ENCODE results near the gene MAPRE3. TPM values are rescaled to one million over a fixed set of nuclear protein-coding genes. Genes with fewer than 3 reads are reported as not detected.

MAPRE3 gene
- total RNA-seq, 1 experiment from 2014 or later = 10.3 TPM

DNA sequence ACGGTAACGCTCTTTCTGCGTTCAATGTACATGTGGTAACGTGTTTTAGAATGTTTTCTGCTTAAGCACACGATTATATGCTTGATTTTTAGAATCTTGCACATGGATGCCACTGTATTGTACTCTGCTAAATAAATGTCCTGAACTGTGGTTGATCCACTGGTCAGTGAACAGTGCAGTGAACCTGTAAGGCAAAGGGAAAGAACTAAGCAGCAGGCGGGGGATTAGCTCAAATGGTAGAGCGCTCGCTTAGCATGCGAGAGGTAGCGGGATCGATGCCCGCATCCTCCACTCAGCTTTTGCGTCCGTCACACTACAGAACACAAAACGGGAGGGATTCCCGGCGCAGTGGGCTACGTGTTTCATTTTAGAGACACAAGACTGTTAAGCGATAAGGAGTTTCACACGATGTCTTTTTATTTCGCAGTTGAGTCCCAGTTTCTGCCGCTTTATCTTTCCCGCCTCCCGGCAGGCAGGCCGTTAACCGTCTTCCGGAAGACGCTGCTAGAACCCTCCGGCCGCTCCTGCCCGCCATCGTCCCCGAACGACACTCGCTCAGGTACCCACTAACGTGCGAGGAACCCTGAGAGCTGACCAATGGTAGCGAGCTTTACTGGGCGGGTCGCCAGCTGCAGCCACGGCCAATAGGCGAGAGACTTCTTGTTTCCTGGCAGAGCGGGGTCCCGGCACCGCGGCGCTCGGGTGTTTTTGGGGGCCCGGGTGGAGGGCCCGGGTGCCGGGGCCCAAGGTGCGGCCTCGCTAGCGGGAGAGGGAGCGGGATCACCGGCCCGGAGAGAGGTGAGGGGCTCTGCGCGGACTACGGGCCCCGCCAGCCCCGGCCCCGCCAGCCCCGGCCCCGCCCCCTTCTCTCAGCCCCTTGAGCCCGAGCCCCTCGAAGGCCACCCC, 80.8 kb downstream of the MAPRE3 start, which contains the start of gene AGBL5 (continued):
- TF ChIP-seq IRF2 (CRISPR knock-in tag; IDR thresholded peaks at IDR 0.05; ENCODE audit: borderline replicate concordance, low read depth) (no peak), GABPB1 (CRISPR knock-in tag; IDR thresholded peaks at IDR 0.05) (peak; percentile 77), CREB1 (CRISPR knock-in tag; IDR thresholded peaks at IDR 0.05) (peak; percentile 63; the same call in 1 of the 2 replicates), PRRX2 (CRISPR knock-in tag; IDR thresholded peaks at IDR 0.05) (peak; percentile 64; the same call in 1 of the 2 replicates), NR3C1 (CRISPR knock-in tag; conservative IDR thresholded peaks at IDR 0.05; ENCODE audit: low read depth) (no peak), AFF4 (CRISPR knock-in tag; IDR thresholded peaks at IDR 0.05; ENCODE audit: borderline replicate concordance) (no peak; the same call in 1 of the 2 replicates), HMGA2 (CRISPR knock-in tag; IDR thresholded peaks at IDR 0.05) (no peak; the same call in none of the 2 replicates), ZNF263 (CRISPR knock-in tag; IDR thresholded peaks at IDR 0.05; ENCODE audit: low read depth) (no peak), ZNF425 (CRISPR knock-in tag; conservative IDR thresholded peaks at IDR 0.05) (peak; percentile 93), ZNF423 (CRISPR knock-in tag; IDR thresholded peaks at IDR 0.05) (no peak), NFE2L1 (CRISPR knock-in tag; IDR thresholded peaks at IDR 0.05) (peak; percentile 90), HMGXB4 (CRISPR knock-in tag; IDR thresholded peaks at IDR 0.05) (peak; percentile 82; the same call in 1 of the 2 replicates), ATF3 (CRISPR knock-in tag; conservative IDR thresholded peaks at IDR 0.05) (no peak), ZNF671 (CRISPR knock-in tag; IDR thresholded peaks at IDR 0.05) (peak; percentile 14; the same call in 1 of the 2 replicates), MYBL2 (CRISPR knock-in tag; IDR thresholded peaks at IDR 0.05) (peak; percentile 92), PREB (CRISPR knock-in tag; IDR thresholded peaks at IDR 0.05; ENCODE audit: borderline replicate concordance) (0 out of 2 replicates have a peak, but pooled peaks have one; percentile 63), ERG (CRISPR knock-in tag; IDR thresholded peaks at IDR 0.05) (peak; percentile 78; the same call in 1 of the 2 replicates), FOXP4 (CRISPR knock-in tag; IDR thresholded peaks at IDR 0.05) (peak; percentile 68), ZNF138 (CRISPR knock-in tag; conservative IDR thresholded peaks at IDR 0.05) (peak; percentile 79; the same call in 1 of the 2 replicates), SOX15 (CRISPR knock-in tag; IDR thresholded peaks at IDR 0.05) (no peak; the same call in 1 of the 2 replicates), JAZF1 (CRISPR knock-in tag; IDR thresholded peaks at IDR 0.05) (peak; percentile 89; the same call in 1 of the 2 replicates), AR (CRISPR knock-in tag; IDR thresholded peaks at IDR 0.05) (no peak)

All from WTC11 (cell line).